ENCODE measurements around the gene C1orf116.

C1orf116 gene

DNA sequence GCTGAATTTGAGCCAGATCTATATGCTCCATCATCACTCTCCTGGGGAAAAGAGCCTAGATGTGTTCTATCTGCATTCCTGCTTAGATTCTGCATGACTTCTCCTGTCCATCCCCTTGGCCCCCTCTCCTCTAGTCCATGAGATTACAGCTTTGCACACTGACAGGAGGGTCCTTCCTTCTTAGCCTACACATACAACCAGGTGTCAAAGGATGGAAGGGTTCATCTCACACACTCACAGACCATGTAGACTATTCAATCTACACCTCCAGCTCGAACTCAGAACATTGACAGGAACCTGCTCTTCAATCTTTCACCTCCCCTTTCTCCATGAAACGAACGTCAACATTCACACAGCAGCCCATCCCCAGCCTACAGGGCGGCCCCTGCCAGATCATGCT lies 13.8 kb downstream of the C1orf116 start:
- DNase-seq, result no peak

DNA sequence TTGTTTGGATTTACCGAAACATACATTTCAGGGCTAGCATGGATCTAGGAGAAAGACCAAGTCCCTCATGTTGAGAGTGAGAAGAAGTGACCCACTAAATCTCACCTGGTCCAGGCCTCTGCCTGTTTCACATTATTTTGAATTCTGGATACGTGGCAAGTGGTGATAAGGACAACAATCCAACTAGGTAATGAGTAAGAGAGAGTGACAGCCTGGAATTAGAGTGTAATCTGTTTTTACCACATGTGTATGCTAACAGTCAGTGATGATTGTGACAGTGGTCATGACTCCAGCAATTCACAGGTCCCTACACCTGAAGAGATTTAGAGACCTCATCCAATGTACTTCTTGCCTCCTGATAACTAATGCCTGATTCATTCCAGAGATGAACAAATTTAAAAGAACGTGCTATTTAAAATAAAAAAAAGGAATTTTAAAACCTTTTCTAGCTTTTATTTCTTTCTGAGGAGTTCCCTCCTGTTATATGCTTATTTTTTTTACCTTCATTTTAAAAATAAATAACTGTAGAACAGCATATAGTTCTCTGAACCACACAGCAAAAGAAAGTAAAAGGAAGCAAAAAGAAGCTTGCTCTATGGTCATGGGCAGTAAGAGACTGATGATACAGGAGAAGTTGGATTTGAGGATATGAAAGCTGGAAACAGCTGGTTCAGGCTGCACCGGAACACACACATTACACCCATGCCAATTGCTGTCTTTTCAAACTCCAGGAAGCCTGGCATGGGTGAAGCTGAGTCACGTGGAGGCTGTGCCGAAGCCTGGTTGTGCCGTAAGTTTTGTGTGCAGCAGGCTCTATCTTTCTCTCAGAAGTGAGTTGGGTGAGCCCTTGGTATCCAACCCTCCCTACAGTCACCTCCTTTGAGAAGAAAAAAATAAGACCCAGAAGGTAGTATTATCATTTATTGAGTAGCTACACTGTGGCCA lies 14.7 kb downstream of the C1orf116 start:
- DNase-seq, result no peak

GRCh38 chr1:207015791-207016190 lies 16.8 kb downstream of the C1orf116 start:
- DNase-seq, result no peak

DNA sequence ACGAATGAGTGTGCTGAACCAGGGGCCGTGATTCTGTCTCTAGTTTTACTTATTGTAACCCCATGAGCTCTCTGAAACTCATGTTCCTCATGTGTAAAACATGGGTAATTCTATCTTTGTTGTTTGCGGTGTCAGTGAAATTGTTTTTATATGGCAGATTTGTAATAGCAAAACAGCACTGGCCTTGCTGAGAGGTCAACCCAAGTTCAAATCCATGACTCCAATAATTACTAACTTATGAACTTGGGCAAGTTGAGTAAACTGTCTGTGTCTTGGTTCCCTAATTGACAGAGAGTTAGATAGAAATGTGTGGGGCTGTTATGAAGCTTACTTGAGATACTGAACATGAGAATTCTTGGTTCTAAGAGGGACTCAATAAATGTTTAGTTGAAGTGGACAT lies 17.8 kb downstream of the C1orf116 start:
- DNase-seq, result no peak

DNA sequence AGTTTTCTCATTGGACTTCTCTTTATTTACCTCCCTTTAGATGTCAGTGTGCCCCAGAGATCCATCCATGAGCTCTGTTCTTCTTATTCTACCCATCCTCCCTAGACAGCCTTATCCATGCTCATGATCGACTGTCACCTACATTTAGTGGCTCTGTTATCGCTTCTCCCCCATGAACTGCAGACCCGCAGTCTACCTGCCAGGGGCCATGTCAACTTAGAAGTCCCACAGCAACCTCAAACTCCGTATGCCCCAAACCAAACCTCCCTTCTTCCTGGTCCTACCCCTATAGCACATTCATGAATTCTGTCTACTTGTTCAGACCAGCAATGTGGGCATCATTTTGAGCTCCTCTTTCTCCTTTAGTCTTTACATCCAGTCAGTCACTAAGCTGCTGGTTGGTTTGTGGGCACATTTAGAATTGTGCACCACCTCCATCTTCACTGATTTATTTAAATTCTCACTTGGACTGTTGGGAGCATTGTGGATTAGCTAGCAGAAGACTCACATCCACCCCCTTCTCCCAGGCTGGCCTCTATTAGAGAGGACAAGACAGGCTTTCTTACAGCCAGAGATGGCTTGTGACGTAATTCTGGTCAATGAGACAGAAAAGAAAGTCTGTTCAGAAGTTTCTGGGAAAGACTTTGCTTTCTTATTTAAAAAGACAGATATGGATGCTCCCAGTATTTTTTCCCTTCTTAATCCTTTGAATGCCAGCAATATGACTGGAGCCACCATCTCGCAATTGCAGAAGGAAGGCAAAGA lies 19.1 kb downstream of the C1orf116 start:
- no peak for DNase-seq

DNA sequence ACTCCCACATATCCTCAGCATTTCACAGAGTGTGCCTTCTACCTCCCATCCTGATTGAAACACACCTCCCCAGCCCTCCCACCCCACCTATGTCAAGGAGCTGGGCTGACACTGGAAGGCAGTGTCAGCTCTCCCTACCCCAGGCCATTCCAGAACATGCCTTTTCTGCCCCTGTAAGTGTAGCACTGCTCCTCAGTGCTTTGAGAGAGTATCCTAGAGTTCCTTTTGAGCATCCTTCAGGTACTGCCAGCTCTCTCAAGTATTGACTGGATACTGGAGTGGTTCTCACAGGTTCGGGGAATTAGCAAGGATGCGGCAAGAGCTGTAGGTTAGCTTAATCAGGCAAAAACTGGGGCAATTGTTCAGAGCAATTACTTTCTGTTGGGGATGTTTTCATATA lies 21.8 kb downstream of the C1orf116 start:
- no peak for DNase-seq

- no peak for DNase-seq
Measured at GRCh38 chr1:207009945-207010344, 22.6 kb downstream of the C1orf116 start.

- no peak for DNase-seq
Measured at GRCh38 chr1:207009182-207009850, 23.2 kb downstream of the C1orf116 start.

GRCh38 chr1:207007352-207008033 lies 25.1 kb downstream of the C1orf116 start:
- no peak for DNase-seq

- DNase-seq, result no peak
Measured at GRCh38 chr1:207006914-207007313, 25.6 kb downstream of the C1orf116 start.

DNA sequence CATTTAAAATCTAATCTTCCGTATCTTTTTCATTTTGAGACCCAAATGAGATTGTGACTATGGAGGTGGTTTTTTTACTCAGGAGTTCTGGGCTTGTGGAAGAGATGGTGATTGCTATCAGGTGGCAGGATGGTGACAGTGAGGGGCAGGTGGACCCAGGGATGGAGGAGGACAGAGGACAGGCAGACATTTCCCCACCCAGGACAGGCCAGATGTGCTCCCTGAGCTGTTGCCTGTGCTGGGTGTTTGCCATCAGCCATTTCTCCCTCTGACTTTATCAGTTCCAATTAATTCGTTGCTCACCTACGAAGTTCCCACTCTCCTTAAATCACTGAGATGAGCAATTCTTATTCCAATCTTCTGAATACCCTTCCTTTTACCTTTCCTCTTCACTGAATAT lies 26.5 kb downstream of the C1orf116 start:
- no peak for DNase-seq

DNA sequence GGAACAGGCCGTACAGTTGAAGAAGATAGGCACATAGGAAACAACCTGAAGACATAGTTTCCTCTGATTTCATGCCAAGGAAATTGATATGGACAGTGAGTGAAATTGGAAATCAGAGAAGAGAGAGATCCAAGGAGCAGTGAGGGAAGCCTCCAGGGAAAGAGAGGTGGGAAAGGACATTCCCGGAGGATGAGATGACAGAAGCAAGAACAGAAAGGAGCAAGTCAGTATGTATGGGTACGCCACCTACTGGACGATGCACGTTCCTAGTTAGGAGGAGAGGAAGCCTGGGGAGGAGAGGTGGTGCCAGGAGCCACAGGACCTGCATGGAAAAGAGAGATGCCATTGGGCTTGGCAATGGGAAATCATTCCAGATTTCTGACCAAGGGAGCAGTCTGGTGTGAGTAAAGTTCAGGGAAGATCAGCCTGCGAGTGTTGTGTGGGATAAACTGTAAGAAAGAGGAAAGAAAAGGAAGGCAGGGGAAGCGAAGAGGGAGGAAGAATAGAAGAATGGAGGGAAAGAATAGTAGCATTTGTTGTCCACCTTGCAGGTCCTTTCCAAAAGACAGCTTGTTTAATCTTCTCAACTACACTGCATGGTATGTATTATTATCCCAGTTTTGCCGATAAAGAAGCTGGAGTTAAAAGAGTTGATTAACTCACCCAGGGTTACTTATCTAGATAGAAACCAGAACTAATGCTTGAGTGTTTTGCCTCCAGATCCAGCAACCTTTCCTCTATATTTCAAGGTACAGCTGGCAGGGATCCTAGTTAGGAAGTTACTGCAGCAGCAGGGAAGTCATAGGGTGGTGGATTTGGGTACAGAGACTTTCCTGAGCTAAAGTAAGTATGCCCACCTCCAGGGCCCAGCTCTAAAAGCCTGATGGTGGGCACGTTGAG lies 27.4 kb downstream of the C1orf116 start:
- DNase-seq, result no peak

DNA sequence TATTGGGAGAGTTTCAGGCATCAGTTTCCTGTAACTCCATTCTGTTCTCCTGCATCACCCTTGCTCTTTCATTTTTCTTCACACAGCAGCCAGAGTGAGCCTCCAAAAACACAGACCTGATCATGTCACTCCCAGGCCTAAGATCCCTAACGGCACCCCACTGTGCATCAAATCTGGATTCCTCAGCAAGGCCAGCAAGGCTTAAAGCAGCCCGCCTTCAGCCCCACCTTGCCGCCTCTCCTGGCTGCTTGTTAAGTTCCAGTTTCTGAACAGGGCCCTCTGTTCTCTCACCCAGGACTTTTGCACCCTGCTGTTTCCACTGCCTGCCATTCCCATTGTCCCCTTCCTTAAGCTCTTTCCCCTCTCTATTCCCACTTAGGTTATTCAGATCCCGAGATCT lies 29.3 kb downstream of the C1orf116 start:
- no peak for DNase-seq

GRCh38 chr1:207002724-207003146 lies 29.8 kb downstream of the C1orf116 start:
- DNase-seq, result no peak

DNA sequence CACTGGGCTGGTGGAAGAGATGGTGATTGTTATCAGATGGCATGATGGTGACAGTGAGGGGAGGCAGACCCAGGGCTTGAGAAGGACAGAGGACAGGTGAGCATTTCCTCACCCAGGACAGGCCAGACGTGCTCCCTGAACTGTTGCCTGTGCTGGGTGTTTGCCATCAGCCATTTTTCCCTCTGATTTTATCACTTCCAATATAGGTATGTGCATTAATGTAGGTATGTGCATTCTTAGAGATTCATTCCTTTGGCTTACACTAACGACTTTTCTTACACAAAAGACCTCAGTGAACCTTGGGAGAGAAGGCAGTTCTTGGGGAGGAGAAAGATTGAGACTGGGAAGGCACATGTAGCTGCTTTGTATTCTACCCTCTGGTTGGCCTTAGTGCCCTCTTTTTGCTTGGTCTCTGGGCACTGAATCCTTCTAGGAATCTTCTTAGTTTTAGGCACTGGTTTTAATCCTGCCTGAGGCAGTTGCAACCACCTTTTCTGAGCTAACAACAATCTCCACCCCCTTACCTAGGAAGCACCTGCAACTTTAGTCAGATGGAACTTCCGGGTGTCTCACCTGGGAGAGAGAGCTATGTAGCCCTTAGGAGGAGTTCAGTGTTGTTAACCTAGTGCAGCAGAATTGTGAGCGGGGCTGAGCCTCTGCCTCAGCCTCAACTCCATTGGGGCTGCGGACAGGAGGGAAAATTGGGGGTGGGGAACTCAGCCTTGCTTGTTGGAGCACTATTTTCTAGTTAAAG lies 30.9 kb downstream of the C1orf116 start:
- no peak for DNase-seq

DNA sequence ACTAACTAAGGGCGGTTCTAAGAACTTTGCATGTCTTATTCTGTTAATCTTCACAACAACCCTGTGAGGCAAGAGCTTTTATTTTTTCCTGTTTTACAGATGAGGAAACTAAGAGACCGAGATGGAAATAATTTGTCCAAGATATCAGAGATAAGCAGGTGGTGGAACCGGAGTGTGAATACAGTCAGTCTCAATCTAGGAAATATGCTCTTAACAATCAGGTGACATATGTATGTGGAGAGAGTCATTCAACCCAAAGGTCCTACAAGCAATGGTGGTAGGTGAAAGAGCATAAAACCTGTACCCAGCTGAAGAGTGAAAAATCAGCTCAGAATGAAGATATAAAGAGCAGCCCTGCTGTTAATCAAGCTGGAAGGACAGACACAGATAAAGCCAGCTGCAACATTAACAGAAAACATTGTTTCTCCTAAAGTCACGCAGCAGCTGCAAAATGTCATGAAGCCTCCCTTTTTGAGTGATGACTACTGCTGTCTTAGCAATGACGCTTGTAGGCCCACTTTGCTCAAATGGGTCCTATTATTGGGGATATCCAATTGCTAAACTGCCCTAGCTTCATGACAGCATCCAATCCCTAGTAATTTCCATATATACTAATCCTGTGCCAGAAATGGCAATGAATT lies 31.8 kb downstream of the C1orf116 start:
- DNase-seq, result no peak

- no peak for DNase-seq
Measured at GRCh38 chr1:206998816-206999215, 33.7 kb downstream of the C1orf116 start.

DNA sequence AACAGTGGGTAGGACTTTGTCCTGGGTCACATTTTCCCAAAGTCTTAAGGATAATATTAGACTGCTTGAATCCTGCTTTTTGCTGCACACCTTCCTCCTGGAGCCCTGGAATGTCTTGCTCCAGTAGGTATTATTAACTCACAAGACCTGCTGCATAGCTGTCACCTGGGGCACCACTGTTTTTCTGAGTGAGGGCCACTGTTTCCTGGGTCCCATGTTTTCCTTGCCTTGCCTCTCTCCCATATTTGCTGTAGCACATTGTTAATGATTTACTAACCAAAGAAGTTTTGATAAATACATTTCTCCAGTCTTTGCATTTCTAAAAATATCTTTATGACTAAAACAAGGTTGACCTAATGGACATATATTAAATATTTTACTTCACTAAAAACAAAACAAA lies 39.8 kb downstream of the C1orf116 start:
- DNase-seq, result no peak

DNA sequence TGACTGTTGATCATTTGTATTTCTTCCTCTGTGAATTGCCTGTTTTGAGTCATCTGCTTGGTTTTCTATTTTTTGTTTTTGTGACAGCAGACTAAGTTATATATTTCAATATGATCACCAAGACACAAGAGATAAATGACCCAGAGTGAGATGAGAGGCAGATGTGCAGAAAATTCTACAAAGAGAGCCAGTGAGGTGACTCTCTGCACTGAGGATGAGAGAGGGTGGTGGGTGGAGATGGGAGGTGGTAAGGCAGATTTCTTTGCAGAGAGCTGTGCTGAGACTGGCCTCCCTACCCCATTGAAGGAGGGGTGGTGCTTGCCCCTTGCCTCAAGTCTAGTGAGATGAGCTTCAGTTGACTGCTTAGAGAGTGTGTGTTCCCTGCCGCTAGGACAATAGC lies 44.7 kb downstream of the C1orf116 start:
- DNase-seq, result no peak

DNA sequence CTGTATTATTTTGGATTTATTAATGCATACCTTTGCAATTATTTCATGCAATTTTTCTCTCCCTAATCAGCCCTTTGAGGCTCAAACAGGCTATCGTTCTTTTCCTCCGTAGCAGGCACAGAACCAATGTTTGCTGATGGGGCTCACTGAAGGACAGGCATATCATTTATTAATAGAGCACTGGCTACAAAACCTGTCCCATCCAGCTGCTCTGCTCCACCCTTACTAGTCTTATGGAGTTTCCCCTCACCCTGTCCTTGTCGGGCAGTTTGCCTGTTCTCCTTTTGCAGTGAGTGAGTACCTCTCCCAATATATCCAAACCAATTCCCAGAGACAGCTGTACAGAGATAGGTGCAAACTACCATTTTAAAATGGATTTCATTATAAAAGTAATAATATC lies 45.7 kb downstream of the C1orf116 start:
- no peak for DNase-seq

DNA sequence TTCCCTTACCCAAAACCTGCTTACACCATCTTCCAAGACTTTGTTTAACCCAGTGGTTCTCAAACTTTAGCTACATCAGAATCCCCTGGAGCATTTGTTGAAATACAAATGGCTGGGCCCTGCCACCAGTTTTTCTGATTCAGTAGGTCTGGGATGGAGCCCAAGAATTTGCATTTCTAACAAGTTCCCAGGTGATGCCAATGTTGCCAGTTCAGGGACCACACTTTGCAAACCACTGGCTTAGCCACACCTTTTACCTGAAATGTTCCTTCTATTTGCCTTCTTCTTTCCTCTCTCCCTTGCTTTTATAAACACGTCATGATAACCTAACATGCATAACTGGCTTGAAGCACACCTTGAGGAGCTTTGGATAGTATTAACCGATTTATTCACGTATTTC lies 46.2 kb downstream of the C1orf116 start:
- no peak for DNase-seq

Measured in activated CD4-positive, CD25-positive, alpha-beta regulatory T cell (primary cell).